ENCODE data around the gene NEK7.

Gene NEK7

DNA sequence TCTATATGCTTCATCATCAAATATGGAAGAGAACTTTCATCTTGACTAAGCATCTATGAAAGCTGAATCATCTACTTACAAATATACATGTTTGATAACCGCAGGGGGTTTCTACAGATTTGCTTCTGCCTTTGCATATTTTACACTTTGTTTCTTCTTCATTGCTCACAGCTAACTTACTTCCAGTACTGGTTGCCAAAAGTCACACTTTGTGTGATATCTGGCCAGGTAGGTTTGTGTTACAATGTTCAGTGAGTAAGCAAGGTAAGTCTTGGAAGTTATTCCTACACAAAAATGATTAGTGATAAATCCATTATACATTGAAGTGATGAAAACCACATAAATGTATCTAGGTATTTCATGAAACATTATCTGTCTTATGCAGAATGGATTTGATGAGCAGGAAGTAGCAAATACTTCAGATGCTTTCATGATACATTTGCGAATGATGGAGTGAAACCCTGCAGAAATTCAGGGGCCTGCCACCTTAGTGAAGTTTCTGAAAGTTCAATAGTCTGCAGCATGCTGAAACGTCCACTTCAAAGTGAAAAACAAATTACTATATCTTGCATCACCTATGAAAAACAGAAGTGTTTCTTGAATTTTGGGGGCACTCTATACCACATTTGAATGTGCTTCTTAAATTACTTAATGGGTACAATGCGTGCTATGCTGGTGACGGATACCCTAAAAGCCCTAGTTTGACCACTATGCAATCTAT, 196.3 kb downstream of the NEK7 start:
- no peak overlapping the region for H4K8ac ChIP-seq (ENCODE audit: low read length)
- H3K4me1 ChIP-seq (ENCODE audit: control insufficient read depth, insufficient read depth, low read depth, low read length) = no peaks in the 10 kb centered on the region
- whole genome bisulfite sequencing = 100% methylated on average over 3 of the region's 5 CpGs
- H3K9ac ChIP-seq (ENCODE audit: low read length) = no peak overlapping the region
- no peak for DNase-seq
- no peak overlapping the region for H2AK5ac ChIP-seq (ENCODE audit: low read length, severe bottlenecking)
- H2BK120ac ChIP-seq (ENCODE audit: low read depth, low read length) = no peak overlapping the region
- no peak overlapping the region for H3K23ac ChIP-seq (ENCODE audit: low read length in 2 of 2)
- no peak overlapping the region for H2BK15ac ChIP-seq (ENCODE audit: low read depth, poor library complexity, severe bottlenecking)
- no peak overlapping the region for H3K27ac ChIP-seq (ENCODE audit: low read length, poor library complexity, severe bottlenecking)
- no peak overlapping the region for H4K91ac ChIP-seq (ENCODE audit: low read length)
- no peak overlapping the region for H3K14ac ChIP-seq (ENCODE audit: low read length in 2 of 2)
- no peak overlapping the region for H2BK12ac ChIP-seq (ENCODE audit: low read length in 2 of 2)
- no peak overlapping the region for H3K4me3 ChIP-seq (ENCODE audit: insufficient read depth in 1 of 2, low read depth in 1 of 2, low read length in 2 of 2)
- no peaks in the 10 kb centered on the region for H3K27me3 ChIP-seq (ENCODE audit: control insufficient read depth in 1 of 2, insufficient read depth in 1 of 2, low read length in 2 of 2)
- H3K79me1 ChIP-seq (replicated peaks; ENCODE audit: low read length, poor library complexity, severe bottlenecking) = no peaks in the 10 kb centered on the region
- no peak overlapping the region for H3K4ac ChIP-seq (ENCODE audit: low read depth in 1 of 2, low read length in 2 of 2)
- no peak overlapping the region for H2AFZ ChIP-seq (ENCODE audit: low read depth, low read length)
- no peaks in the 10 kb centered on the region for H3K9me3 ChIP-seq (ENCODE audit: control insufficient read depth, low read length)
- H3K18ac ChIP-seq (ENCODE audit: low read depth in 1 of 2, low read length in 2 of 2) = no peak overlapping the region
- H3K36me3 ChIP-seq (ENCODE audit: control insufficient read depth in 1 of 2, insufficient read depth in 2 of 2, low read depth in 1 of 2, low read length in 2 of 2) = no peaks in the 10 kb centered on the region
- H2BK5ac ChIP-seq (ENCODE audit: low read depth, low read length, poor library complexity, severe bottlenecking) = no peak overlapping the region
- no peak overlapping the region for H3K4me2 ChIP-seq (ENCODE audit: low read length, poor library complexity, severe bottlenecking)

DNA sequence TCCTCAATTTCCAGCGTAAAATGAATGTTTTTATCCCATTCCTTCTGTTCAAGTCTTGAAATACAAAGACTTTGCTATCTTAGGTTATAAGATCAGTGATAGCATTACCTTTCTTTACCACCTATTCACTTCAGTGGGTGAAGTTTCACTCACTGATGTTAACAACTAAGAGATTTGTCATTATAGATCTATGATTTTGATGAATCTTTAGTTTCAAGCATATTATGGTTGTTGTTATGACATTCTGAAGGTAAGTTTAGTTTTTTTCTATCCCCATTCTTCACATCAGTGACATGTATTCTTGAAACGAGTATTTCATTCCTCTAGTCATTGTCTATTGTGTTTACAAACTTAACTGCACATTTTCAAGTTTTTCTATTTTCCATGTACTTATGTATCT, 201.1 kb downstream of the NEK7 start:
- no CpG with 5 or more reads among the region's 2 CpGs for WGBS

DNA sequence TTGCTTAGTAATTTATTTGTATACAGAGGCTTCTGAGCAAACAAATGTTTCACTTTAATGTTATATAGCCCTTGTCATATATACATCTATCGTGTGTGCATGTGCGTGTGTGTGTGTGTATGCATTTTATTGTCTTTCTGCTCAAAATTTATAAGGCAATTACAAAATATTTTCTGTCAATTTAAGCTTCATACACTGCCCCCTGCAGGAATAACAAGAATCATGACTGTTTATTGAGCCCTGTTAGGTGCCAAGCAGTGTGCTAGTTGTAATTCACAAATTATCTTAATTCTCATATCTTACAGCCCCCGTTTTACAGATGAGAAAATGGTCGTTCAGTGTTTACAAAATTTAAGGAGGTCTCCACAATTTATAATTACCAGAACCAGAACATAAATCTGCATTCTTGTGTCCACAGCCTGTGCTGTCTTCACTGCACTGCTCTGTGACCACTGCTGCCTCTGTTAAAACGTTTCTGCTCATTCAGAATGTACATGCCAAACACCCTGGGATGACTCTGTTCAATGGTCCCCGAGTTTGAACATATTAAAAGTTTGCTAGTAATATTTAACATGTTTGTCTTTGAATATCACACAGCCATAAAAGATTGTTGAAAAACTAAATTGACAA, 202.3 kb downstream of the NEK7 start:
- no peak overlapping the region for H3K27ac ChIP-seq (ENCODE audit: low read length, poor library complexity, severe bottlenecking)
- no peak overlapping the region for H2BK5ac ChIP-seq (ENCODE audit: low read depth, low read length, poor library complexity, severe bottlenecking)
- no peak overlapping the region for H3K23ac ChIP-seq (ENCODE audit: low read length in 2 of 2)
- no peak overlapping the region for H4K91ac ChIP-seq (ENCODE audit: low read length)
- no peak overlapping the region for H3K18ac ChIP-seq (ENCODE audit: low read depth in 1 of 2, low read length in 2 of 2)
- peak; percentile 6 for DNase-seq
- H3K14ac ChIP-seq (ENCODE audit: low read length in 2 of 2) = no peak overlapping the region
- H3K79me1 ChIP-seq (replicated peaks; ENCODE audit: low read length, poor library complexity, severe bottlenecking) = no peaks in the 10 kb centered on the region
- no peak overlapping the region for H3K9ac ChIP-seq (ENCODE audit: low read length)
- no peak overlapping the region for H2BK15ac ChIP-seq (ENCODE audit: low read depth, poor library complexity, severe bottlenecking)
- H3K4me1 ChIP-seq (ENCODE audit: control insufficient read depth, insufficient read depth, low read depth, low read length) = no peaks in the 10 kb centered on the region
- no peak overlapping the region for H2AFZ ChIP-seq (ENCODE audit: low read depth, low read length)
- no peak overlapping the region for H2AK5ac ChIP-seq (ENCODE audit: low read length, severe bottlenecking)
- no peaks in the 10 kb centered on the region for H3K9me3 ChIP-seq (ENCODE audit: control insufficient read depth, low read length)
- no peak overlapping the region for H3K4me2 ChIP-seq (ENCODE audit: low read length, poor library complexity, severe bottlenecking)
- no peak overlapping the region for H3K4me3 ChIP-seq (ENCODE audit: insufficient read depth in 1 of 2, low read depth in 1 of 2, low read length in 2 of 2)
- no peak overlapping the region for H2BK120ac ChIP-seq (ENCODE audit: low read depth, low read length)
- 45% methylated on average over 3 of the region's 6 CpGs for WGBS
- H3K36me3 ChIP-seq (ENCODE audit: control insufficient read depth in 1 of 2, insufficient read depth in 2 of 2, low read depth in 1 of 2, low read length in 2 of 2) = no peaks in the 10 kb centered on the region
- H3K4ac ChIP-seq (ENCODE audit: low read depth in 1 of 2, low read length in 2 of 2) = no peak overlapping the region
- H3K27me3 ChIP-seq (ENCODE audit: control insufficient read depth in 1 of 2, insufficient read depth in 1 of 2, low read length in 2 of 2) = no peaks in the 10 kb centered on the region
- H2BK12ac ChIP-seq (ENCODE audit: low read length in 2 of 2) = no peak overlapping the region
- no peak overlapping the region for H4K8ac ChIP-seq (ENCODE audit: low read length)

More for the DNA sequence above, 201.1 kb downstream of the NEK7 start:
- Histone ChIP-seq H3K27ac (ENCODE audit: low read length, poor library complexity, severe bottlenecking) (no peak overlapping the region), H3K4me2 (ENCODE audit: low read length, poor library complexity, severe bottlenecking) (no peak overlapping the region), H3K4me3 (ENCODE audit: insufficient read depth in 1 of 2, low read depth in 1 of 2, low read length in 2 of 2) (no peak overlapping the region), H3K23ac (ENCODE audit: low read length in 2 of 2) (no peak overlapping the region), H3K9me3 (ENCODE audit: control insufficient read depth, low read length) (no peaks in the 10 kb centered on the region), H4K91ac (ENCODE audit: low read length) (no peak overlapping the region), H3K18ac (ENCODE audit: low read depth in 1 of 2, low read length in 2 of 2) (no peak overlapping the region), H3K14ac (ENCODE audit: low read length in 2 of 2) (no peak overlapping the region), H2BK120ac (ENCODE audit: low read depth, low read length) (no peak overlapping the region), H3K9ac (ENCODE audit: low read length) (no peak overlapping the region), H4K8ac (ENCODE audit: low read length) (no peak overlapping the region), H3K4ac (ENCODE audit: low read depth in 1 of 2, low read length in 2 of 2) (no peak overlapping the region), H2BK12ac (ENCODE audit: low read length in 2 of 2) (no peak overlapping the region), H3K27me3 (ENCODE audit: control insufficient read depth in 1 of 2, insufficient read depth in 1 of 2, low read length in 2 of 2) (no peaks in the 10 kb centered on the region), H2BK15ac (ENCODE audit: low read depth, poor library complexity, severe bottlenecking) (no peak overlapping the region), H3K4me1 (ENCODE audit: control insufficient read depth, insufficient read depth, low read depth, low read length) (no peaks in the 10 kb centered on the region), H2AFZ (ENCODE audit: low read depth, low read length) (no peak overlapping the region), H3K36me3 (ENCODE audit: control insufficient read depth in 1 of 2, insufficient read depth in 2 of 2, low read depth in 1 of 2, low read length in 2 of 2) (no peaks in the 10 kb centered on the region), H2BK5ac (ENCODE audit: low read depth, low read length, poor library complexity, severe bottlenecking) (no peak overlapping the region), H2AK5ac (ENCODE audit: low read length, severe bottlenecking) (no peak overlapping the region), H3K79me1 (replicated peaks; ENCODE audit: low read length, poor library complexity, severe bottlenecking) (no peaks in the 10 kb centered on the region)
- DNase-seq = no peak

DNA sequence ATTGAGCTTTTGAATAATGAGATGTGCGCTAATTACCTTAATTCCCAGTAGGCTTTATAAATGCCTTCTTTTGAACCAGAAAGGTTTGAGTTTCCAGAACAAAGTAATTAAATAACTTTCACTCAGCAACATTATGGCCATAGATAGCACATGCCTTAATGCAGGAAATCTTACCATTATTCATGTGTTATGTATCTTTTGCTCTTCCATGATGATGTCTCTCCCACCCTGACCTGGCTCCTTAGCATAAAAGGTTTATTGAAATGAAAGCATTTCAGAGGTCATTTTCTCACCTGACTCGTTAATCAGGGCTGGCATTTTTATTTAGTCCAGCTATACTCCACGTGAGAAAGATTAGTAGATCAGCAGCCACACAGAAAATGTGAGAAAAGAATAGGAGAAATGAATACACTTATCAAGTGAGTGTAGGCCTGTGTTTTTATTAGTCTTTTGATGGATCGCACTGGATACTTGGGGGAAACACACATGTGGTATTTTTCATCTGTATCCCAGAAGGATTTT, 203.5 kb downstream of the NEK7 start:
- H4K8ac ChIP-seq (ENCODE audit: low read length) = no peak overlapping the region
- H2BK12ac ChIP-seq (ENCODE audit: low read length in 2 of 2) = no peak overlapping the region
- no peak overlapping the region for H3K4ac ChIP-seq (ENCODE audit: low read depth in 1 of 2, low read length in 2 of 2)
- H2BK5ac ChIP-seq (ENCODE audit: low read depth, low read length, poor library complexity, severe bottlenecking) = no peak overlapping the region
- H3K9me3 ChIP-seq (ENCODE audit: control insufficient read depth, low read length) = no peaks in the 10 kb centered on the region
- no peak overlapping the region for H2AFZ ChIP-seq (ENCODE audit: low read depth, low read length)
- H2BK15ac ChIP-seq (ENCODE audit: low read depth, poor library complexity, severe bottlenecking) = no peak overlapping the region
- H4K91ac ChIP-seq (ENCODE audit: low read length) = no peak overlapping the region
- H3K9ac ChIP-seq (ENCODE audit: low read length) = no peak overlapping the region
- no peak overlapping the region for H3K4me3 ChIP-seq (ENCODE audit: insufficient read depth in 1 of 2, low read depth in 1 of 2, low read length in 2 of 2)
- DNase-seq = no peak
- H3K36me3 ChIP-seq (ENCODE audit: control insufficient read depth in 1 of 2, insufficient read depth in 2 of 2, low read depth in 1 of 2, low read length in 2 of 2) = no peaks in the 10 kb centered on the region
- no peak overlapping the region for H3K4me2 ChIP-seq (ENCODE audit: low read length, poor library complexity, severe bottlenecking)
- H3K27me3 ChIP-seq (ENCODE audit: control insufficient read depth in 1 of 2, insufficient read depth in 1 of 2, low read length in 2 of 2) = no peaks in the 10 kb centered on the region
- no peak overlapping the region for H3K23ac ChIP-seq (ENCODE audit: low read length in 2 of 2)
- no peaks in the 10 kb centered on the region for H3K79me1 ChIP-seq (replicated peaks; ENCODE audit: low read length, poor library complexity, severe bottlenecking)
- H3K18ac ChIP-seq (ENCODE audit: low read depth in 1 of 2, low read length in 2 of 2) = no peak overlapping the region
- H3K27ac ChIP-seq (ENCODE audit: low read length, poor library complexity, severe bottlenecking) = no peak overlapping the region
- 84% methylated on average over 3 of the region's 4 CpGs for WGBS
- H3K4me1 ChIP-seq (ENCODE audit: control insufficient read depth, insufficient read depth, low read depth, low read length) = no peaks in the 10 kb centered on the region
- no peak overlapping the region for H2BK120ac ChIP-seq (ENCODE audit: low read depth, low read length)
- no peak overlapping the region for H3K14ac ChIP-seq (ENCODE audit: low read length in 2 of 2)
- H2AK5ac ChIP-seq (ENCODE audit: low read length, severe bottlenecking) = no peak overlapping the region
